Heart left ventricle (tissue), 16 donors: ENCODE data around the gene NDP. TPM values are rescaled to one million over a fixed set of nuclear protein-coding genes. Genes with fewer than 3 reads are reported as not detected.

ENCODE experiments used
- ATAC-seq, 4 donors: fragments of 200-7000 bp; cut with Tn5 transposase; one replicate each; pipeline ENCODE4 v1.9.1; 2020 to 2022; ENCODE audit warnings: moderate library complexity in 4 of 4, mild to moderate bottlenecking in 3 of 4, moderate number of reproducible peaks in 1 of 4
- DNase-seq, 5 donors: peaks; one replicate each; pipeline ENCODE4 v3.0.0-alpha.2; 2020
- H3K27ac ChIP-seq, 12 donors: fragments of 200-600 bp; sonication (generic) in 4 of 12; one replicate each; pipeline versions ENCODE4 v1.5.0 to v1.8.0; 2016 to 2022; ENCODE audit warnings: mild to moderate bottlenecking in 2 of 12
- H3K27me3 ChIP-seq, 9 donors: fragments of 200-600 bp; sonication (generic) in 2 of 9; one replicate each; pipeline versions ENCODE4 v1.5.1 to v1.8.0; 2016 to 2022; ENCODE audit warnings: mild to moderate bottlenecking in 3 of 9
- H3K36me3 ChIP-seq, 9 donors: fragments of 200-600 bp; sonication (generic) in 2 of 9; one replicate each; pipeline versions ENCODE4 v1.5.0 to v1.8.0; 2018 to 2022; ENCODE audit warnings: mild to moderate bottlenecking in 2 of 9
- H3K4me1 ChIP-seq, 12 donors: fragments of 200-600 bp; sonication (generic) in 4 of 12; one replicate each; pipeline versions ENCODE4 v1.5.0 to v1.8.0; 2016 to 2022; ENCODE audit warnings: mild to moderate bottlenecking in 3 of 12
- H3K4me3 ChIP-seq, 12 donors: fragments of 200-600 bp; sonication (generic) in 4 of 12; one replicate each; pipeline versions ENCODE4 v1.5.0 to v1.8.0; 2017 to 2022; ENCODE audit warnings: mild to moderate bottlenecking in 9 of 12, moderate library complexity in 4 of 12
- H3K9me3 ChIP-seq, 12 donors: fragments of 200-600 bp; sonication (generic) in 4 of 12; one replicate each; pipeline versions ENCODE4 v1.5.0 to v1.8.0; 2016 to 2022; ENCODE audit warnings: mild to moderate bottlenecking in 1 of 12
- CTCF ChIP-seq, 12 donors: fragments of 200-600 bp; sonication (generic) in 4 of 12; IDR thresholded peaks; one replicate each; pipeline versions ENCODE4 v1.5.0 to v1.8.0; 2018 to 2022; ENCODE audit warnings: antibody characterized with exemption in 12 of 12, mild to moderate bottlenecking in 5 of 12
- POLR2A ChIP-seq, 2 donors: fragments of 450-650 bp; IDR thresholded peaks; one replicate each; pipeline ENCODE4 v1.6.1; 2017; ENCODE audit warnings: antibody characterized with exemption in 2 of 2, mild to moderate bottlenecking in 2 of 2, moderate library complexity in 2 of 2
- WGBS, 4 donors: extraction: QIAGEN DNeasy Blood & Tissue Kit in 2 of 4; methylation state at CpG; one replicate each; pipeline versions ENCODE4 v1.1.5 to v1.1.7; 2013 to 2018; 5-methylcytosine and 5-hydroxymethylcytosine counted together
- intact Hi-C, 10 donors: fragments of 100-400 bp; cut with DNase I; formaldehyde crosslinking; loops; one replicate each; pipeline versions ENCODE4 v1.11.1 to v1.14.2; 2022
- long read RNA-seq, 3 donors: library from polyadenylated mRNA; unstranded; transcript quantifications; one replicate each; pipeline ENCODE4 v2.0.0, GENCODE V29; 2020 to 2021
- polyA plus RNA-seq, 2 donors: library from polyadenylated mRNA; stranded (reverse); fragments of 200-250 nt; gene quantifications; one replicate each; pipeline ENCODE4 v1.2.3, GENCODE V29; 2013
- total RNA-seq, 9 donors: library from RNA; depleted of rRNA in 2 of 9; stranded (reverse); fragments of >200 nt in 2 of 9; fragmentation: NEBNext Ultra II Directional in 3 of 9; extraction: Animal tissue kit (Norgen Biotek cat#: 25700) in 3 of 9; gene quantifications; one replicate each; pipeline versions ENCODE4 v1.1.0 to v1.2.4, GENCODE V29; 2016 to 2023
- donor health status: ischemic (EF 13 %, LVEDD 7.1; RV severe dilation, severe dysfunction).
- donor health status: healthy with polysubstance abuse.
- donor health status: DM: no; HTN: yes; CAD: no.
- donor health status: DM: no; HTN: no; CAD: no.
- donor health status: ischemic (EF 25% LVEDD 6.9; RV normal size, moderate dysfunction).
- donor health status: ischemic (EF 25% LVEDD 5.7; RV mildly dilated, moderate dysfunction).
- donor health status: healthy.
- donor health status: DM: yes; HTN: yes; CAD: no.
- donor health status: ischemic (EF 35%, LVEDD 5.7; RV mildly dilated, moderate dysfunction).
- donor health status: nonischemic (EF 11% LVEDD 7.7; RV severe dilation, severe dysfunction).
- donor health status: DM: yes; HTN: yes; CAD: no.
- donor health status: PGD.
- donor health status: ischemic (EF 29% LVEDD 5.4; RV normal size, mild dysfunction).
- donor health status: nonischemic (EF 23%, LVEDD 6.1; RV moderate dilation, normal function).

NDP gene
- total RNA-seq (under 1 TPM in 3 of 9 donors, not detected in 6; 0.19 to 0.27 (median 0.21) TPM), polyA plus RNA-seq (under 1 TPM in 1 of 2 donors, not detected in 1; 0.19 TPM)
- long read RNA-seq, donor 1 = 0 reads
- long read RNA-seq, donor 2, partial matches to known transcripts = 0 of 1 reads
- long read RNA-seq, donor 2, other reads (novel, unspliced or antisense) = 0 of 1 reads
- long read RNA-seq, donor 3 = 0 reads

- intact Hi-C loops = loop anchor here in 1 of 10 donors (10.0 kb wide), 1 partner anchor 51 kb away; no protein-coding TSS in a partner anchor
- Histone ChIP-seq H3K4me1 (peaks cover 0 to 4% (median 0%) of the 10 kb centered on the region in 12 donors), H3K36me3 (no peaks in the 10 kb centered on the region), H3K27ac (no peak within 1 kb of the TSS), H3K9me3 (no peaks in the 10 kb centered on the region), H3K4me3 (peak within 1 kb of the TSS in 10 of 12 donors; percentile 9 to 48 (median 35)), H3K27me3 (peaks cover 0 to 72% (median 0%) of the 10 kb centered on the region in 9 donors)
- TF ChIP-seq CTCF (IDR thresholded peaks at IDR 0.05) (no peak), POLR2A (IDR thresholded peaks at IDR 0.05) (no peak)
- peak in 1 of 4 donors; percentile 24 for ATAC-seq
- DNase-seq = no peak
- WGBS, 4 donors = 7 to 24% (median 15%) methylated on average over 28 of the region's 28 CpGs
Measured at GRCh38 chrX:43973249-43974099, at the start of gene NDP. Gene NDP (minus strand): TSS chrX:43973390. CDS start chrX:43958645, 14,745 bp downstream.

- H3K27ac ChIP-seq = no peak overlapping the region
- TF ChIP-seq POLR2A (IDR thresholded peaks at IDR 0.05) = no peak
- no peak for TF ChIP-seq CTCF (IDR thresholded peaks at IDR 0.05)
- peaks cover 0 to 34% (median 0%) of the 10 kb centered on the region in 9 donors for H3K27me3 ChIP-seq
- DNase-seq (no peak), ATAC-seq (no peak)
- no peaks in the 10 kb centered on the region for H3K36me3 ChIP-seq
- H3K9me3 ChIP-seq = peaks cover 0 to 3% (median 0%) of the 10 kb centered on the region in 12 donors
- 44 to 58% (median 55%) methylated on average over 2 of the region's 2 CpGs for WGBS, 4 donors
- no peaks in the 10 kb centered on the region for H3K4me1 ChIP-seq
- H3K4me3 ChIP-seq = no peak overlapping the region
- intact Hi-C loops = loop anchor here in 7 of 10 donors (5.0 to 10.0 kb wide), 3 partner anchors 48 to 61 kb away; partner anchors contain the start of gene NDP (in 1 of the 7)
Measured at GRCh38 chrX:44022964-44023363, 49.8 kb upstream of the NDP start.

GRCh38 chrX:44020693-44021092, 47.5 kb upstream of the NDP start:
- Histone ChIP-seq H3K4me3 (no peak overlapping the region), H3K27me3 (peaks cover 0 to 35% (median 0%) of the 10 kb centered on the region in 9 donors), H3K4me1 (no peaks in the 10 kb centered on the region), H3K36me3 (no peaks in the 10 kb centered on the region), H3K9me3 (peaks cover 0 to 3% (median 0%) of the 10 kb centered on the region in 12 donors), H3K27ac (no peak overlapping the region)
- no peak for ATAC-seq
- 73 to 82% (median 78%) methylated on average over 2 of the region's 2 CpGs for WGBS, 4 donors
- intact Hi-C loops = loop anchor here in 7 of 10 donors (5.0 to 10.0 kb wide), 3 partner anchors 46 to 58 kb away; partner anchors contain the start of gene NDP (in 1 of the 7)
- DNase-seq = no peak
- no peak for TF ChIP-seq POLR2A (IDR thresholded peaks at IDR 0.05)
- TF ChIP-seq CTCF (IDR thresholded peaks at IDR 0.05) = no peak

- ATAC-seq (no peak), DNase-seq (no peak)
- Histone ChIP-seq H3K4me1 (no peaks in the 10 kb centered on the region), H3K9me3 (peaks cover 0 to 3% (median 0%) of the 10 kb centered on the region in 12 donors), H3K36me3 (no peaks in the 10 kb centered on the region), H3K4me3 (no peak overlapping the region), H3K27me3 (peaks cover 0 to 39% (median 0%) of the 10 kb centered on the region in 9 donors), H3K27ac (no peak overlapping the region)
- intact Hi-C loops = loop anchor here in 7 of 10 donors (5.0 to 10.0 kb wide), 3 partner anchors 45 to 58 kb away; partner anchors contain the start of gene NDP (in 1 of the 7)
- WGBS, 4 donors = 76 to 94% (median 86%) methylated on average over 3 of the region's 3 CpGs
- TF ChIP-seq CTCF (IDR thresholded peaks at IDR 0.05) (no peak), POLR2A (IDR thresholded peaks at IDR 0.05) (no peak)
Measured at GRCh38 chrX:44019911-44020310, 46.7 kb upstream of the NDP start.
